Osteoblast (primary cell): ENCODE measurements around the gene ZNF416. TPM values are rescaled to one million over a fixed set of nuclear protein-coding genes. Genes with fewer than 3 reads are reported as not detected.

Experiments
- DNase-seq: peaks from one replicate; pipeline ENCODE4 v3.0.0; 2011; ENCODE audit warnings: low spot score, mixed read lengths; ENCODE audit not compliant: insufficient read length; ENCODE audit errors: missing footprints
- H2AFZ ChIP-seq: 2 replicates; pipeline ENCODE4 v1.6.0; 2011; ENCODE audit warnings: mild to moderate bottlenecking, low read length
- H3K27ac ChIP-seq: 2 replicates; pipeline ENCODE4 v1.5.1; 2011; ENCODE audit warnings: mild to moderate bottlenecking, low read depth, low read length, moderate library complexity
- H3K27me3 ChIP-seq: 2 replicates; pipeline ENCODE4 v1.6.0; 2012; ENCODE audit warnings: mild to moderate bottlenecking, control low read depth, inconsistent platforms, low read length, moderate library complexity; ENCODE audit not compliant: insufficient read depth
- H3K36me3 ChIP-seq: 2 replicates; pipeline ENCODE4 v1.5.1; 2011; ENCODE audit warnings: mild to moderate bottlenecking, low read length, control low read depth, moderate library complexity; ENCODE audit not compliant: insufficient read depth
- H3K4me1 ChIP-seq: 2 replicates; pipeline ENCODE4 v1.5.1; 2011; ENCODE audit warnings: mild to moderate bottlenecking, low read length, control low read depth, moderate library complexity; ENCODE audit not compliant: insufficient read depth
- H3K4me2 ChIP-seq: 2 replicates; pipeline ENCODE4 v1.6.0; 2011; ENCODE audit warnings: mild to moderate bottlenecking, low read length; ENCODE audit not compliant: insufficient read depth
- H3K4me3 ChIP-seq: fragments of 200-600 bp; sonication (generic); 3 replicates; pipeline ENCODE4 v1.5.1; 2012; ENCODE audit warnings: mild to moderate bottlenecking, low read length, inconsistent platforms; ENCODE audit not compliant: insufficient read depth
- H3K79me2 ChIP-seq: 2 replicates; pipeline ENCODE4 v1.6.0; 2012; ENCODE audit warnings: mild to moderate bottlenecking, low read length, control low read depth, inconsistent platforms; ENCODE audit not compliant: insufficient read depth
- H3K9me3 ChIP-seq: 2 replicates; pipeline ENCODE4 v1.5.1; 2011; ENCODE audit warnings: low read depth, low read length, control low read depth
- H4K20me1 ChIP-seq: 2 replicates; pipeline ENCODE4 v1.6.0; 2012; ENCODE audit warnings: mild to moderate bottlenecking, low read length, control low read depth; ENCODE audit not compliant: insufficient read depth
- CTCF ChIP-seq: IDR thresholded peaks from 2 replicates; pipeline ENCODE4 v1.5.1; 2011; ENCODE audit warnings: mild to moderate bottlenecking, low read depth, low read length, moderate library complexity; ENCODE audit errors: extremely low read depth
- total RNA-seq: library from RNA; depleted of rRNA; stranded (reverse); fragments of >200 nt; gene quantifications from 2 replicates; pipeline ENCODE4 v1.2.3, GENCODE V29; 2012

ZNF416 gene
- 4.3 and 6.2 TPM in 2 replicates for total RNA-seq

- peak; percentile 27 for TF ChIP-seq CTCF
Measured at GRCh38 chr19:57578487-57579205, at the start of gene ZNF416. ZNF416 (minus strand) TSS chr19:57578911; CDS start chr19:57578704, 207 bp downstream.

GRCh38 chr19:57623091-57623490 is 44.4 kb upstream of the ZNF416 start:
- peaks cover 62% of the 10 kb centered on the region for H3K9me3 ChIP-seq
- H3K27ac ChIP-seq, result no peak overlapping the region
- peaks cover 56% of the 10 kb centered on the region for H3K79me2 ChIP-seq
- H3K36me3 ChIP-seq, result peaks cover 53% of the 10 kb centered on the region
- TF ChIP-seq CTCF, result no peak
- H3K4me1 ChIP-seq, result no peaks in the 10 kb centered on the region
- no peaks in the 10 kb centered on the region for H3K27me3 ChIP-seq
- DNase-seq, result no peak
- H4K20me1 ChIP-seq, result no peaks in the 10 kb centered on the region
- H2AFZ ChIP-seq, result no peak overlapping the region
- H3K4me3 ChIP-seq, result no peak overlapping the region
- no peak overlapping the region for H3K4me2 ChIP-seq

More at GRCh38 chr19:57578487-57579205, at the start of gene ZNF416:
- Histone ChIP-seq H3K4me2 (peak within 1 kb of the TSS; percentile 88), H3K36me3 (peaks cover 33% of the 10 kb centered on the region), H4K20me1 (no peaks in the 10 kb centered on the region), H3K9me3 (peaks cover 27% of the 10 kb centered on the region), H2AFZ (peak within 1 kb of the TSS; percentile 97), H3K27me3 (no peaks in the 10 kb centered on the region), H3K79me2 (peaks cover 32% of the 10 kb centered on the region), H3K4me3 (peak within 1 kb of the TSS; percentile 96), H3K27ac (peak within 1 kb of the TSS; percentile 56), H3K4me1 (peaks cover 9% of the 10 kb centered on the region)
- peak; percentile 99 for DNase-seq

- H3K9me3 ChIP-seq, result peaks cover 80% of the 10 kb centered on the region
- peaks cover 75% of the 10 kb centered on the region for H3K36me3 ChIP-seq
Measured at GRCh38 chr19:57620673-57621348, 42.1 kb upstream of the ZNF416 start.

More at GRCh38 chr19:57620673-57621348, 42.1 kb upstream of the ZNF416 start:
- no peak for DNase-seq
- Histone ChIP-seq H4K20me1 (peaks cover 2% of the 10 kb centered on the region), H3K4me2 (no peak overlapping the region), H3K27ac (no peak overlapping the region), H3K4me3 (no peak overlapping the region), H3K79me2 (peaks cover 79% of the 10 kb centered on the region), H2AFZ (no peak overlapping the region), H3K27me3 (no peaks in the 10 kb centered on the region), H3K4me1 (no peaks in the 10 kb centered on the region)
- no peak for TF ChIP-seq CTCF
